Endothelial cell of umbilical vein (primary cell): ENCODE measurements around the gene CNOT6L. TPM values are rescaled to one million over a fixed set of nuclear protein-coding genes. Genes with fewer than 3 reads are reported as not detected.

Experiments used
- BruUV-seq: library from RNA; stranded (reverse); fragments of 400-500 nt; replicated peaks from 2 replicates; lab custom pipeline; 2021; lab: Mats Ljungman, UMichigan
- CTCF ChIA-PET: fragments of 300-600, 350-600 bp; sonication (Branson Sonifier 250); formaldehyde crosslinking; loops from one replicate; lab custom pipeline; 2021; ENCODE audit warnings: antibody characterized with exemption, inconsistent platforms; lab: Charles Lee
- POLR2A ChIA-PET: fragments of 300-600, 350-600 bp; sonication (Branson Sonifier 250); formaldehyde crosslinking; loops from one replicate; lab custom pipeline; 2021; ENCODE audit warnings: antibody characterized with exemption, inconsistent platforms; lab: Charles Lee
- DNase-seq: peaks from one replicate; pipeline ENCODE4 v3.0.0-alpha.2; 2011; ENCODE audit warnings: low read depth, low spot score
- FAIRE-seq: peaks from 2 replicates; lab custom pipeline; 2011; peaks lifted over from hg19 to GRCh38; lab: Jason Lieb, UNC
- H2AFZ ChIP-seq: 2 replicates; pipeline ENCODE4 v1.6.0; 2012; ENCODE audit warnings: low read depth, low read length, control low read depth, inconsistent platforms
- H3K27ac ChIP-seq: 2 replicates; pipeline ENCODE4 v1.5.1; 2011; ENCODE audit warnings: low read depth, mild to moderate bottlenecking, control low read depth, low read length, moderate library complexity; ENCODE audit not compliant: insufficient read depth
- H3K27me3 ChIP-seq, 2 experiments: 2 replicates each; pipeline versions ENCODE4 v1.6.0 to v1.6.1; 2011; ENCODE audit warnings: low read length in 2 of 2, mixed read lengths in 1 of 2; ENCODE audit not compliant: control insufficient read depth in 2 of 2, insufficient read depth in 2 of 2
- H3K36me3 ChIP-seq, 2 experiments: 2 replicates in 1 of 2; 3 replicates in 1 of 2; pipeline ENCODE4 v1.5.1; 2011; ENCODE audit warnings: low read length in 2 of 2, mild to moderate bottlenecking in 1 of 2, moderate library complexity in 1 of 2; ENCODE audit not compliant: control insufficient read depth in 2 of 2, insufficient read depth in 2 of 2; ENCODE audit errors: extremely low read depth in 1 of 2
- H3K4me1 ChIP-seq: 3 replicates; pipeline ENCODE4 v1.5.1; 2011; ENCODE audit warnings: mild to moderate bottlenecking, low read length; ENCODE audit not compliant: control insufficient read depth, insufficient read depth; ENCODE audit errors: extremely low read depth
- H3K4me2 ChIP-seq: 2 replicates; pipeline ENCODE4 v1.6.1; 2011; ENCODE audit warnings: low read length, control low read depth, mixed read lengths; ENCODE audit not compliant: insufficient read depth
- H3K4me3 ChIP-seq, 3 experiments: fragments of 200-600 bp in 1 of 3; sonication (generic), shearing (Covaris generic) in 1 of 3; replicated peaks in 1 of 3; 2 replicates each; pipeline ENCODE4 v1.5.1; 2011 to 2016; ENCODE audit warnings: control low read depth in 3 of 3, low read length in 3 of 3, mild to moderate bottlenecking in 2 of 3, inconsistent platforms in 1 of 3, low read depth in 1 of 3, moderate library complexity in 1 of 3; ENCODE audit not compliant: insufficient read depth in 1 of 3
- H3K79me2 ChIP-seq: 2 replicates; pipeline ENCODE4 v1.6.0; 2012; ENCODE audit warnings: low read length, inconsistent platforms; ENCODE audit not compliant: control insufficient read depth, insufficient read depth
- H3K9ac ChIP-seq: replicated peaks from 2 replicates; pipeline ENCODE3; 2011; ENCODE audit warnings: low read length, control low read depth; ENCODE audit not compliant: insufficient read depth; ENCODE audit errors: extremely low read depth
- H3K9me1 ChIP-seq: replicated peaks from 3 replicates; pipeline ENCODE4 v1.6.0; 2011; ENCODE audit warnings: mild to moderate bottlenecking, low read length; ENCODE audit not compliant: control insufficient read depth, insufficient read depth; ENCODE audit errors: extremely low read depth
- H3K9me3 ChIP-seq: replicated peaks from 2 replicates; pipeline ENCODE4 v1.5.1; 2012; ENCODE audit warnings: low read length, inconsistent platforms; ENCODE audit not compliant: control insufficient read depth, insufficient read depth
- H4K20me1 ChIP-seq: replicated peaks from 2 replicates; pipeline ENCODE3; 2011; ENCODE audit warnings: mild to moderate bottlenecking, low read length; ENCODE audit not compliant: control insufficient read depth, insufficient read depth; ENCODE audit errors: extremely low read depth
- EZH2 ChIP-seq: IDR thresholded peaks from 2 replicates; pipeline ENCODE4 v1.6.1; 2012; ENCODE audit warnings: borderline replicate concordance, low read depth, mild to moderate bottlenecking, moderate library complexity, low read length, inconsistent platforms; ENCODE audit not compliant: severe bottlenecking
- dilution Hi-C: fragments of 300-500 bp; cut with MboI; formaldehyde crosslinking; loops from one replicate; pipeline ENCODE4 v1.15.0; 2019; ENCODE audit warnings: low sequenced_read_pairs; ENCODE audit not compliant: extremely low pct_ligation_motif_present
- intact Hi-C: fragments of 100-400 bp; cut with micrococcal nuclease; formaldehyde crosslinking; loops from one replicate; pipeline ENCODE4 v1.10.0; 2022
- polyA plus RNA-seq, 4 experiments: library from polyadenylated mRNA; depleted of rRNA in 3 of 4; stranded (reverse) in 3 of 4; unstranded in 1 of 4; fragments of >200 nt; gene quantifications; 2 replicates each; pipeline versions ENCODE4 v1.2.1 to v1.2.3, GENCODE V29; 2011 to 2012; ENCODE audit warnings: missing spikeins in 1 of 4
- total RNA-seq: library from RNA; stranded (reverse); gene quantifications from 2 replicates; pipeline ENCODE4 v1.2.3, GENCODE V29; 2021
- TF ChIP-seq, protein P1 (sequence below): IDR thresholded peaks from 2 replicates; pipeline ENCODE4 v1.6.1; 2011; ENCODE audit not compliant: insufficient read depth, insufficient read length
- TF ChIP-seq, protein P2 (sequence below), 2 donors: IDR thresholded peaks; 1 replicate in 1 of 2; 2 replicates in 1 of 2; pipeline ENCODE4 v1.5.1; 2011; ENCODE audit warnings: low read length in 2 of 2, mild to moderate bottlenecking in 2 of 2, moderate library complexity in 2 of 2, control low read depth in 1 of 2, inconsistent platforms in 1 of 2, low read depth in 1 of 2; ENCODE audit not compliant: insufficient read depth in 1 of 2; ENCODE audit errors: extremely low read depth in 1 of 2

CNOT6L gene
- total and polyA plus RNA-seq, 2 donors (not counting 3 experiments of a cell fraction or from before 2014, with no cell fraction given) = 8.5 to 60.7 TPM

DNA sequence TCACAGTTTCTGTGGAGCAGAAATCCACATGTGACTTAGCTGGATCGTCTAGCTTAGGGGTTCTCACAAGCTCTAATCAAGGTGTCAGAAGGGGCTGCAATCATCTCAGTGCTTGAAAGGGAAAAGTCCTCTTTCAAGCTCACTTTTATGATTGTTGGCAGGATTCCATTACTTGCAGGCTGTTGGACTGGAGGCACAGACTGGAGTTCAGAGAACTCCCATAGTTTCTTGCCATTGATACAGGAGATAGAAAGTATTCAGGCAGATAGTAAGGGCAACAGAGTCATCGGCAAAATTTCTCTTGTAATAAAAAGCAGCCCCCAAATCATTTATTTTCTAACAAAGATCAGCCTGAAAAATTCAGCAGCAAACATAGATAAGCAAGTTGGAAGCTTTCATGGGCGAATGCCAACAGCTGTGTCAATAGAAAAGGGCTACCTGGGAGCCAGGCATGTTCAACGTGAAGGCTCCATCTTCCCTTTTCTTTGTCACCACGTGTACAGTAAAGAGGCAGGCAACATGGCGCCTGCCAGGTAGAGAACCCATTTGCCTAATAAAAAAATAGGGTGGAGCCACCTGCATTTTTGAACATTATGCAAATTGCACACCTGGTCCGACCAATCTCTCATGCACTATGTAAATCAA is 149.1 kb downstream of the CNOT6L start:
- H3K4me3 ChIP-seq = no peak overlapping the region
- POLR2A ChIA-PET = no interaction called here
- H2AFZ ChIP-seq = no peak overlapping the region
- CTCF ChIA-PET = interaction anchor here (0.7 to 2.0 kb wide), 3 partner anchors 9 to 69 kb away, joined by 3 to 5 read pairs (median 3); no protein-coding TSS in a partner anchor
- H3K27me3 ChIP-seq = no peaks in the 10 kb centered on the region
- H3K9me3 ChIP-seq = no peaks in the 10 kb centered on the region
- FAIRE-seq = no peak
- intact Hi-C loops (no loop called here), dilution Hi-C loops (no loop called here)
- peak; percentile 12 for DNase-seq
- no peaks in the 10 kb centered on the region for H3K79me2 ChIP-seq
- no peaks in the 10 kb centered on the region for H4K20me1 ChIP-seq
- H3K36me3 ChIP-seq = no peaks in the 10 kb centered on the region
- no TSS peak for BruUV-seq
- H3K9me1 ChIP-seq = no peaks in the 10 kb centered on the region
- no peak overlapping the region for H3K4me2 ChIP-seq
- no peak overlapping the region for H3K27ac ChIP-seq
- TF ChIP-seq EZH2 = no peak
- TF ChIP-seq, protein P1, sequence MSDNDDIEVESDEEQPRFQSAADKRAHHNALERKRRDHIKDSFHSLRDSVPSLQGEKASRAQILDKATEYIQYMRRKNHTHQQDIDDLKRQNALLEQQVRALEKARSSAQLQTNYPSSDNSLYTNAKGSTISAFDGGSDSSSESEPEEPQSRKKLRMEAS = no peak
- TF ChIP-seq, protein P2, sequence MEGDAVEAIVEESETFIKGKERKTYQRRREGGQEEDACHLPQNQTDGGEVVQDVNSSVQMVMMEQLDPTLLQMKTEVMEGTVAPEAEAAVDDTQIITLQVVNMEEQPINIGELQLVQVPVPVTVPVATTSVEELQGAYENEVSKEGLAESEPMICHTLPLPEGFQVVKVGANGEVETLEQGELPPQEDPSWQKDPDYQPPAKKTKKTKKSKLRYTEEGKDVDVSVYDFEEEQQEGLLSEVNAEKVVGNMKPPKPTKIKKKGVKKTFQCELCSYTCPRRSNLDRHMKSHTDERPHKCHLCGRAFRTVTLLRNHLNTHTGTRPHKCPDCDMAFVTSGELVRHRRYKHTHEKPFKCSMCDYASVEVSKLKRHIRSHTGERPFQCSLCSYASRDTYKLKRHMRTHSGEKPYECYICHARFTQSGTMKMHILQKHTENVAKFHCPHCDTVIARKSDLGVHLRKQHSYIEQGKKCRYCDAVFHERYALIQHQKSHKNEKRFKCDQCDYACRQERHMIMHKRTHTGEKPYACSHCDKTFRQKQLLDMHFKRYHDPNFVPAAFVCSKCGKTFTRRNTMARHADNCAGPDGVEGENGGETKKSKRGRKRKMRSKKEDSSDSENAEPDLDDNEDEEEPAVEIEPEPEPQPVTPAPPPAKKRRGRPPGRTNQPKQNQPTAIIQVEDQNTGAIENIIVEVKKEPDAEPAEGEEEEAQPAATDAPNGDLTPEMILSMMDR (IDR thresholded peaks at IDR 0.05; ENCODE audit: extremely low read depth in 1 of 2, insufficient read depth in 1 of 2, low read depth in 1 of 2, low read length in 2 of 2) = no peak
- H3K4me1 ChIP-seq = no peaks in the 10 kb centered on the region
- no peak overlapping the region for H3K9ac ChIP-seq
